Endometrial microvascular endothelial cells (primary cell): ENCODE measurements around the gene ZFAND2A. TPM values are rescaled to one million over a fixed set of nuclear protein-coding genes. Genes with fewer than 3 reads are reported as not detected.
"Not testable (repeated sequence)": the region's sequence is repeated elsewhere in the genome, so short reads cannot be mapped to it uniquely, and the experiment has no call there.

Source experiments
- in situ Hi-C: cut with HindIII; loops from 2 replicates; pipeline ENCODE4 v1.10.0; 2017; ENCODE audit warnings: low sequenced_read_pairs, low pct_unique_long_range_greater_than_20kb; ENCODE audit errors: inconsistent ontology term
- total RNA-seq: library from RNA; depleted of rRNA; stranded (reverse); fragments of >200 nt; gene quantifications from one replicate; pipeline ENCODE4 v1.2.3, GENCODE V29; 2015; ENCODE audit errors: inconsistent ontology term

The ZFAND2A gene, protein sequence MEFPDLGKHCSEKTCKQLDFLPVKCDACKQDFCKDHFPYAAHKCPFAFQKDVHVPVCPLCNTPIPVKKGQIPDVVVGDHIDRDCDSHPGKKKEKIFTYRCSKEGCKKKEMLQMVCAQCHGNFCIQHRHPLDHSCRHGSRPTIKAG
- 37.4 TPM for total RNA-seq

DNA sequence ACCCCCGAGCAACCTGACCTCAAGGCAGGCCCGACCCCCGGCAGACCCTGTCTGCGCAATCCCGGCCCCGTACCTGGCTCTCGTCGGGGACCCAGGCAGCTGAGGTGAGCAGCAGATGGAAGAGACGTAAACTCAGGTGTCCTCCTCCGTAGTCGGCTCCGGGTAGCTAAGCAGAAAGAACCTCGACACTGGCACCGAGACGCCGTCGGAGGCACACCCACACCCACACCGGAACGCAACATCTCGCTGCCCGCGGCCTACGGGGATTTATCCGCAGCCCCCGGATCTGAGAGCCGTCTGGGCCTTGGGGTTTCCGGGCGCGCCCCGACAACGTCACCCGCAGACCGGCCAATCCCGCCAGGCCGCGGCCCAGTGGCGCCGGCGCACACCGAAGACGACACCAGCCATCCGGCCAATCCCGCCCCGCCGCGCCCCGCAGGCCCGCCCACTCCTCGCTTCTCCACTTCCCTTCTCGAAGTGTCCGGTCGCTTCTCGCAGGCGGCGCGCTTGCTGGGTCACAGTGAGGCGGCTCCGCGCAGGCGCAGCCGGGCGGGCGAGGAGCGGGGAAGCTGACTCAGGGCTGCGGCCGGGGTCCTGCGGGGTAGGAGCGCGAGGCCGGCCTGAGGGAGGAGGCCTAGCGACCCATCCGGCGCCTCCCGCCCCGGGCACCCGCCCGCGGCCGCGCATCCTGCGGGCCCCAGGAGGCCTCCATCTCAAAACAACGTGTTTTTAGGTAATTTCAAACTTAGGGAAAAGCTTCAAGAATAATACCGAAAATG lies at the start of gene ZFAND2A:
Gene ZFAND2A, minus strand, starts transcription at position 306 of the 779 bp plus-strand sequence. CDS start 1,984 bp downstream, outside the sequence.
- in situ Hi-C loops: no loop called here

DNA sequence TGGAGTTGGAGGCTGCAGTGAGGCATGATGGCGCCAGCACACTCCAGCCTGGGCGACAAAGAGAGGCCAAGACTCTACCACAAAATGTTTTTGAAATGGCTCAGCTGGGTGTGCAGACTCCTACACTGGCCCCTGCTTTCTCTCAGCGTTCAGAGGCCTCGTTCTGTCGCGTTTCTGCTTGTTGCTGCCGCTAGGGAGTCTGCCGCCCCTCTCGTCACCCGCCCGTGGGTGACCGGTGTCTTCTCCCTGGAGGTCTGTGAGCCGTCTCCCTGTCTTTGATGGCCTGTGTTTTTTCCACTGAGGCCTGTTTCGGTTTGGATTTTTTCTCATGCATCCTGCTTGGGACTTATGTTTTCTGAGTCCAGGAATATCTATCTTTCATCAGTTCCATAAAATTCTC lies 49.1 kb upstream of the ZFAND2A start:
- in situ Hi-C loops: no loop called here

DNA sequence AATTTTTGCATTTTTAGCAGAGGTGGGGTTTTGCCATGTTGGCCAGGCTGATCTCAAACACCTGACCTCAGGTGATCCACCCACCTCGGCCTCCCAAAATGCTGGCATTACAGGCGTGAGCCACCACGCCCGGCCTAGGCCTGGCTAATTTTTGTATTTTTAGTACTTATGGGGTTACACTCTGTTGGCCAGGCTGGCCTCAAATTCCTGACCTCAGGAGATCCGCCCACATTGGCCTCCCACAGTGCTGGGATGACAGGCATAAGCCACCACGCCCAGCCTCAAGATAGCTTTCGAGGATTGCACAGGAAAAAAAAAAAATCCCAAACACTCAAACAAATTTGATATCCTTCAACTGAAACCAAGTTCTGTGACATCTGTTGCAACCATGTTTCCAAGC lies 45.7 kb upstream of the ZFAND2A start:
- in situ Hi-C loops: not testable (repeated sequence)

DNA sequence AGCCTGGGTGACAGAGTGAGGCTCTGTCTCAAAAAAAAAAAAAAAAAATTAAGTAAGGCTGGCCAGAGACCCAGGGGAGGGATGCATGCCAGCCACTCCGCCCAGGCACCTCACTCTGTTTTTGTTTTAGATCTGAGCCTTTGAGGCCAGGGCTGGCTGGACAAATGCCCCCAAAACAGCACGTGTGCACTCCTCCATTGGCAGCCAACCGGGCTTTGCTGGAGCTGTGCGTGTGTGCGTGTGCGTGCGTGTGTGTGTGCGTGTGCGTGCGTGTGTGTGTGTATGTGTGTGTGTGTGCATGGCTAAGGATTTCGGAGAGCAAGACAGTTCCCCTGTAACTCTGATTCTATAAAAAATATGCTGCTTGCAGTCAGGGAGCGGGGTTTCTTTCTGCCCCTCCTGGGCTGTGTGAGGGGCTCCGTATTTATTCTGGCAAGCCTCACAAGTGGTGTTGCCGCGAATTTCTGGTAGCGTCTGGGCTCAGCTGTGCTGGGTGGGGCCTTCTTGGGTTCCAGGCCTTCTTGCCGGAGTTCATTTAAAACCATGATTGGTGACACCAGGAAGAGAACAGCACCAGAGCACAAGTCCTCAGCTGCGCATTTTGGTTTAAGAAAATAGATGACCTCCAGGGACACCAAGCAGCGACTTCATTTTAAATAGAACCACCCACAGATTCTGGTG lies 44.6 kb upstream of the ZFAND2A start:
- in situ Hi-C loops: no loop called here

GRCh38 chr7:1202914-1203313 lies 42.9 kb upstream of the ZFAND2A start:
- in situ Hi-C loops: not testable (repeated sequence)

DNA sequence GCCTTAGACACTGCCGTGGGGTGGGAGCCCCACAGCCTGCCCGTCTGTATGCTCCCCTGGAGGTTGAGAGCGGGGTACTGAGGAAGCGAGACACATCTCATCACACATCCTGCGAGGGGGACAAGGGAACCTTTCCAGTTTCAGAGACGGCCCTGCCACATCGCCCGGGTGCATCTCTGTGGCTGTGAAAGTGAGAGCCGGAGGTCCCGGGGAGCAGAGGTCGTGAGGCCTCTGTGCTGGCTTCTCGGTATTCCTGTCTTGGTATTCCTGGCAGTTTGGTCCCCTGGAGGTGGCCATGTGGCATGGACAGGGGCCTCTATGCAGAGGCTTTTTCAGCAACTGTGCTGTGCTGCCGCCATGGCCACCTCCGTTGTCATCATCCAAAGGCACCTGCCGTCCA lies 41.9 kb upstream of the ZFAND2A start:
- in situ Hi-C loops: no loop called here

DNA sequence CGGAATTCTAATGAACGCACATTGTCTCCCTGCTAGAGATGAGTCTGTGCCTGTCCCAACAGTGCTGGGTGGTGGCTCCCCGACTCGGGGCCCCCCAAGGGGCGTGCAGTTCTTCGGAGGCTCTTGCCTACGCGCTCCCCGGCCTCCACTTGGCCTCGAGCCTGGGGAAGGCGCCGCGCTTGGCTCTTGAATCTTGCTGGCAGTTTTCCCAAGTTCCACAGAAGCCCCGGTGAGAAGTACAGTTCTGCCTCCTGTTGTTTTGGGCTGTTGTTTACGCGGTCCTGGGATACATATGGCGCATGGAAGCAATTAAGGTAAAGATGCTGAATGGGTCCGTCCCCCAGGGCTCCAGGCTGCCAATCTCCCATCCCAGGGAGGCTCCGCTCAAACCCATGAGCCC lies 40.0 kb upstream of the ZFAND2A start:
- in situ Hi-C loops: no loop called here

GRCh38 chr7:1197997-1198625 lies 38.1 kb upstream of the ZFAND2A start:
- in situ Hi-C loops: no loop called here

- in situ Hi-C loops: no loop called here
Observed at GRCh38 chr7:1196950-1197349, 37.0 kb upstream of the ZFAND2A start.

DNA sequence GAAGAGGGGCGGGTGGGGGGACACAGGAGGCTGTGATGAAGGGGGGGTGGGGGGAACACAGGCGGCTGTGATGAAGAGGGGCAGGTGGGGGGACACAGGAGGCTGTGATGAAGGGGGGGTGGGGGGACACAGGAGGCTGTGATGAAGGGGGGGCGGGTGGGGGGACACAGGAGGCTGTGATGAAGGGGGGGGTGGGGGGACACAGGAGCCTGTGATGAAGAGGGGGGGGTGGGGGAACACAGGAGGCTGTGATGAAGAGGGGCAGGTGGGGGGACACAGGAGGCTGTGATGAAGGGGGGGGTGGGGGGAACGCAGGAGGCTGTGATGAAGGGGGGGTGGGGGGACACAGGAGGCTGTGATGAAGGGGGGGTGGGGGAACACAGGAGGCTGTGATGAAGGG lies 36.4 kb upstream of the ZFAND2A start:
- in situ Hi-C loops: not testable (repeated sequence)

DNA sequence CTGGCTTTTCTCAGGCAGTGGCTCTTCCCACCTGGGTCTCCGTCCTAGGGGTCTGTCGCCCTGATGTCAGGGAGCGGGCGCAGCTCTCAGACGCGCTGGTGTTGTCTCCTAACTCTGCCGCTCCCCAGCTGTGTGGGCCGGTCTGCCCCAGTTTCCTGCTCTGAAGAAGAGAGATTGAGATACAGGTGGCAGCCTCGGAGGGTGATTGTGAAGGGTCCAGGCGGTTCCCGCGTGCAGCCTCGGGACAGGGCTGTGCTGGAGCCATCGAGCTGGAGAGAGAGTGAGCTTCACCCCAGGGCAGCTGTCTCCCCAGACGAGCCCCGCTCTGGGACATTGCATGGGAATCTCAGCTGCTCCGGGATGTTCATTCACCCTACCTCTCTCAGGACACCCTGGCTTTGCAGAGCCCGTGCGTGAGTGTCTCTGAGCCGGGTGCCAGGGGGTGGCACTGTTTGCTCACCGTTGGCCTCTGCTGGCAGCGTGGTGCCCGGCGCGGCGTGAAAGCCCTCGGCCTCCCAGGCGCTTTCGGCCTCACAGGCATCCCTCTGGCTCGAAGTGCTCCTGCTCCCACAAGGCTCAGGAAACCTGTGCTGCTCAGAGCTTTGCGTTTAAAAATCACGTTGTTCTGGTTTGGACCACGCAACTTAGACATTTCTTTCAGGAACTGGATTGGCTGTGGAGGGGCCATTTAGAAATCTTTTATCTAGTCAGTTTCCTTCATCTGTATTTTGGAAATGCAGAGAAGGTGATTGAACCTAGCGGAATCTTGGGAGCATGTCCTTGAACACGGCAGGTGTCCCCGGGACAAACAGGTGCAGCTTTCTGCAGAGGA lies 33.8 kb upstream of the ZFAND2A start:
- in situ Hi-C loops: no loop called here

GRCh38 chr7:1192171-1192676 lies 32.2 kb upstream of the ZFAND2A start:
- in situ Hi-C loops: no loop called here

- in situ Hi-C loops: no loop called here
Observed at GRCh38 chr7:1189986-1190772, 30.2 kb upstream of the ZFAND2A start.

DNA sequence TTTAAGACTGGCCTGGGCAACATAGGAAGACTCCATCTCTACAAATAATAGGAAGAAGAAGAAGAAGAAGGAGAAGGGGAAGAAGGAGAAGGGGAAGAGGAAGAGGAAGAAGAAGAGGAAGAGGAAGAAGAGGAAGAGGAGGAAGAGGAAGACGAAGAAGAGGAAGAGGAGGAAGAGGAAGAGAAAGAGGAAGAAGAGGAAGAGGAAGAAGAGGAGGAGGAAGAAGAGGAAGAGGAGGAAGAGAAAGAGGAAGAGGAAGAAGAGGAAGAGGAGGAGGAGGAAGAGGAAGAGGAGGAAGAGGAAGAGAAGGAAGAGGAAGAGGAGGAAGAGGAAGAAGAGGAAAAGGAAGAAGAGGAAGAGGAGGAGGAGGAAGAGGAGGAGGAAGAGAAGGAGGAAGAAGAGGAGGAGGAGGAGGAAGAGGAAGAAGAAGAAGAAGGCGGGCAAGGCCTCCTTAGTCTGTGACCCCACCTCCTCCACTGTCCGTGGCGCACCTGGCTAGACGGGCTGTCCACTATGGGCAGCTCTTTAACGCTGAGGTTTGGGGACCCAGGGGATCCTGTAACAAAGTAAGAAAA lies 28.8 kb upstream of the ZFAND2A start:
- in situ Hi-C loops: no loop called here

GRCh38 chr7:1187127-1187526 lies 27.1 kb upstream of the ZFAND2A start:
- in situ Hi-C loops: no loop called here

GRCh38 chr7:1181640-1182039 lies 21.6 kb upstream of the ZFAND2A start:
- in situ Hi-C loops: no loop called here

DNA sequence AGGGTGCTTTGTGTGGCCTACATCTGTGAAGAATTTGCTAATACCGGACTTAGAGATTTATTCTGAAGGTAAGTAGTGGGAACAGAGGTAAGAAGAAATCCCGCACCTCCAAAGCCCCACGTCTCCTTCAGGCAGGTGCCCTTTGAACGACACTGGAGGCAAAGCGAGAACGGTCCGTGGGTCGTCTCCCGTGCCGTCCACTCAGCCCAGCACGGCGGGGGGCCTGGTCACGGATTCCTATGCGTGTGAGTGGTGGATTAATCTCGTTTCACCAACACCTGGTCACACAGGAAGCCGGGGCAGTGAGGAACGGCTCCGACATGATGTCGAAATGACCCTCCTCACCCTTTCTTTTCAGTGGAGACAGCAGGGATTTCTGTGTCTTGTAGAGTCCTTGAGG lies 21.0 kb upstream of the ZFAND2A start:
- in situ Hi-C loops: no loop called here
